ENCODE measurements around the gene SLC25A25.

GRCh38 chr9:128068386-128069205 lies 564 bp downstream of the SLC25A25 start:
- no peak for TF ChIP-seq TARDBP (IDR thresholded peaks at IDR 0.05; ENCODE audit: borderline replicate concordance)
- TF ChIP-seq CTCF (IDR thresholded peaks at IDR 0.05 in 2 of 3, conservative IDR thresholded peaks at IDR 0.05 in 1 of 3; ENCODE audit: control insufficient read depth in 2 of 3, extremely low read depth in 1 of 3, insufficient read depth in 1 of 3, low read depth in 3 of 3, low read length in 3 of 3) = 0 out of 6 replicates have a peak, but pooled peaks of 1 of the 3 experiments have one; percentile 3
- TF ChIP-seq POLR2A (IDR thresholded peaks at IDR 0.05; ENCODE audit: low read depth, low read length) = 0 out of 2 replicates have a peak, but pooled peaks have one; percentile 6
- no peak for TF ChIP-seq ELK1 (IDR thresholded peaks at IDR 0.05; ENCODE audit: low read depth, low read length)
- no peak for TF ChIP-seq ZZZ3 (IDR thresholded peaks at IDR 0.05; ENCODE audit: control insufficient read depth, insufficient read length, low read depth)
- no peak for TF ChIP-seq TCF3 (IDR thresholded peaks at IDR 0.05; ENCODE audit: borderline replicate concordance, insufficient read depth, low read depth, low read length)
- TF ChIP-seq EZH2 (IDR thresholded peaks at IDR 0.05; ENCODE audit: borderline replicate concordance, control insufficient read depth, low read depth, low read length) = no peak
- TF ChIP-seq CEBPB (IDR thresholded peaks at IDR 0.05; ENCODE audit: borderline replicate concordance in 1 of 2, low read depth in 2 of 2, low read length in 2 of 2) = no peak
- TF ChIP-seq, protein P1, sequence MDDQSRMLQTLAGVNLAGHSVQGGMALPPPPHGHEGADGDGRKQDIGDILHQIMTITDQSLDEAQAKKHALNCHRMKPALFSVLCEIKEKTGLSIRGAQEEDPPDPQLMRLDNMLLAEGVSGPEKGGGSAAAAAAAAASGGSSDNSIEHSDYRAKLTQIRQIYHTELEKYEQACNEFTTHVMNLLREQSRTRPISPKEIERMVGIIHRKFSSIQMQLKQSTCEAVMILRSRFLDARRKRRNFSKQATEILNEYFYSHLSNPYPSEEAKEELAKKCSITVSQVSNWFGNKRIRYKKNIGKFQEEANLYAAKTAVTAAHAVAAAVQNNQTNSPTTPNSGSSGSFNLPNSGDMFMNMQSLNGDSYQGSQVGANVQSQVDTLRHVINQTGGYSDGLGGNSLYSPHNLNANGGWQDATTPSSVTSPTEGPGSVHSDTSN (IDR thresholded peaks at IDR 0.05; ENCODE audit: insufficient replicate concordance, low read depth, low read length) = no peak
- no peak for TF ChIP-seq NR2C2 (IDR thresholded peaks at IDR 0.05; ENCODE audit: borderline replicate concordance, control insufficient read depth, insufficient read length, low read depth)
- no peak for TF ChIP-seq RAD21 (IDR thresholded peaks at IDR 0.05; ENCODE audit: insufficient read depth, low read depth, low read length)
- TF ChIP-seq ZNF207 (IDR thresholded peaks at IDR 0.05; ENCODE audit: borderline replicate concordance) = no peak
- TF ChIP-seq NFYB (IDR thresholded peaks at IDR 0.05; ENCODE audit: insufficient read depth, low read depth, low read length) = no peak

All from GM12878 (cell line).